ENCODE results near the gene ASPM.
"Not testable (repeated sequence)": the region's sequence is repeated elsewhere in the genome, so short reads cannot be mapped to it uniquely, and the experiment has no call there.

ASPM gene

DNA sequence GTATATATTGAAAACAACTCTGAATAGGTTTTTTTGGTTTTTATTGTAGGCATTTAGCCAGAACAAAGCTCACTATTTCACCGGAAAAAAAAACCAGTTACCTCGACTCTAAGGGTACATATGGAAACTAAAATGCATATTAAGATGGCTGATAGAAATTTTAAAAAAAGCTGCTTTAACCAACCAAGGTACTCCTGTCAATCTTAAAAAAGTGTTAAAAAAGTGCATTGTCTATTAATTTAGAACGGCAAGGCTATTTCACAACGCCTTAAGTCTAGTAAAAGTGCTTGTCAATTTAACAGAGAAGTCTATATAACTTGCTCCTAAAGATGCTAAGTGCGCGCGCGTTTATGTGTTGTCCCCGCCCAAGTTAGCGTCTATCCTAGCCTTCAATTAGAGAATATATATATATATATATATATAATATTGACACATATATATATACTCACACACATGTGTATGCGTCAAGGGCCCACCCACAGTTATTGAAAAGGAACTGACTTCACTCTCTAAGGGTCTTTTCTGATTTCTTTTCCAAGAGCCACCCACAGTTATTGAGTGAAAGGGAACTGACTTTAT, 934 bp downstream of the ASPM start:
- DNase-seq: no peak

DNA sequence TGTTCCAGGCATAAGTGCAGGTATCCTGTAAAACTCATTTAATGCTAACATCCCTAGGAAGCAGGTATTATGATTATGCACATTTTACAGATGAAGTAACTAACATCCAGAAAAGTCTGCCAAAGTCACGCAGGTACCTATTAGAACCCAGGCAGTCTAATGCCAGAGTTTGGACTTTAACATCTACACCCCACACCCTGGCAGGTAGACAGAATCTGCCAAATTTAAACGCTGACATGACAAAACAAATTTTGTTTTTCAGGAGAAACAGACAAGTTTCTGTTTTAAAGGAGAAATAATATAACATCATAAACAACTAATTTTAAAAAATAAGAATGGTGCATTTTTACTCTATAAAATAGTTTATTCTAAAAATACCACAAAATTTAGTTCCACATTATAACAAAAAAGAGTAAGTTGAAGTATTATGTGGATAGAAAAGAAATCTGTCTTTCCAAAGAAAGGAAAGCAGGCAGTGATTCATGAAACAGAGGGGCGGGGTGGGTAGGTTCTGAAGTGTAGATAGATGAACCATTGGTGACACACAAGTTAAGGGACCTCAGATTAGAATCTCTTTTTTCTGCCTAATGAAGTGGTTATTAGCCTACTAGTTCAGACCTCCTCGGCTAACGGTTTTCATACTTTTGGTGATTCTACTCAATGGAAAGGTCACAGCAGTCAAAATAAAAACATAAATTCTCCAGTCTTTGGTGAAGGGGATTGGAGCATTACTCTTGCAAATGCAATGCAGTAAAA, 1.7 kb downstream of the ASPM start:
- no peak for DNase-seq

DNA sequence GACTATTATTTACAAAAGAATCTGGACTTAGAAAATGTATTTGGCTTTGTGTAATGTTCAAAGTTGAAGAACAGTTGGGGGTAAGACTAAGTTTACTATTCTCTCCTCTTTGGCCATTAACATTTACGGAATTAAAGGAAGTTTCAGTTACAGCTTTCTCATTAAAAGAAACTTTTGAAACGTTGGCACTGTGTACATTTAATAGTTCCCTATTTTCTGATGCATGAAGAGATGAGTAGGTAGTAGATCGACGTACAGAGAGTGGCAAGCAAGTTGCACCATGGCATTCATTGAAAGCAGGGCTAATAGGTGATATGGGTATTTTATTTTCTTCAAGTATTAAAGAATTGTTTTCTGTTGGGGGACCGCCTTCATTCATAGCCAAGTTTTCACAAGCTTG, 3.2 kb downstream of the ASPM start:
- DNase-seq: no peak

DNA sequence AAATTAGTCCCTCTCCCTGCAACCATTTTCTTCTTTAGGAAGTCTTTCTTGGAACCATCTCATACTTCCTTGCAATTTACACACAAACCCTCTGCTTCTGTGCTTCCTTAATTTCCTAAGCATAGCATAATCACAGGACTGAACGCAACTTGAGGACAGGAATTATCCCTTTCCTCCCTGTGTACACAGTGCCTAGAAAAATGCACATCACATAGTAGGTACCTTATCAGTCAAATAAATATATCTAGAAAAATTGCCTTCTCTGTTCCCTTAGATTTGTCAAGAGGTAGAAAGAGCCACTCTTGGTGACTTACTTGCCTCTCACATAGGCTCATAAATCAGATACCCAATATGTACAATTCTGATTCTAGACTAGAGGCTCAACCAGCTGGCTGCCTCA, 4.9 kb downstream of the ASPM start:
- no peak for DNase-seq

DNA sequence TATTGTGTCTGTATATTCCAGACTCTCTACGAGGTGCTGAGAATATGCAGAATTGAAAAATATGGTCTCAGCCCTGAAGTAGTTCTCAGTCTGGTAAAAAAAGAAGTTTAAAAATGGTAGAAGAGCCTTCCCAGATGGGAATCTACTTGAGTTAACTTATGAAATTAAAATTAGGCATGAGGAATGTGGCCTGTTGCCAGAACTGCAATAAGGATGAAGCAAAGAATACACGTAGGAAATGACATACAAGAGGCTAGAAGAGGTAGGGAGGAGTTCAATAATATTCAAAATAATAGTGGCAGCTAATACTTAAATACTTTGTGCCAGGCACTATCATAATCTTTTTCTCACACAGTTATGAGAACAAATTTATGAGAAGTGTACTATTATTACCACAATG, 6.3 kb downstream of the ASPM start:
- DNase-seq: no peak

DNA sequence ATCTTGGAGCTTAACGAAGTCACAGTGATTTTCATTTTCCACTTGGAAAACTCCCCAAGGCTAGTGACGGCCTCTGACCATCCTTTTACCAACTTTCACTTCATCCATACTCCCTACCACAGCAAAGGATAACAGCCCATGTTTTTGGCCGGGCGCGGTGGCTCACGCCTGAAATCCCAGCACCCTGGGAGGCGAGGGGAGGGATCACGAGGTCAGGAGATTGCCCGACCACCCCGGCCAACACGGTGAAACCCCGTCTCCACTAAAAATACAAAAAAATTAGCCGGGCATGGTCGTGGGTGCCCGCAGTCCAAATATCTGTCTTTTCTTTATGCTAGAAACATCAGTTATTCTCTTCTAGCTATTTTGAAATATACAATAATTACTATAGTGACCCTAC, 7.3 kb downstream of the ASPM start:
- no peak for DNase-seq

DNA sequence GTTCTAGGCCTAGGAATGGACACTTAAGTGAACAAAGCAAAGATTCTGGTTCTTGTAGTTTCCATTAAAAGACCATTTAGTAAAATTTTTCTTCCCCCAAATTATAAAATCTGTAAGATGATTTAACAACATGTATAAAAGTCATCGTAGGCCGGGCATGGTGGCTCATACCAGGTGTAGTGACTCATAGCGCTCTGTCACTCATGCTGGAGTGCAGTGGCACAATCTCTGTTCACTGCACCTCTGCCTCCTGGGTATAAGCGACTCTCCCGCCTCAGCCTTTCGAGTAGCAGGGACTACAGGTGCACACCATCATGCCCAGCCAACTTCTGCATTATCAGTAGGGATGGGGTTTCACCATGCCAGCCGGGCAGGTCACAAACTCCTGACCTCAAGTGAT, 9.1 kb downstream of the ASPM start:
- no peak for DNase-seq

DNA sequence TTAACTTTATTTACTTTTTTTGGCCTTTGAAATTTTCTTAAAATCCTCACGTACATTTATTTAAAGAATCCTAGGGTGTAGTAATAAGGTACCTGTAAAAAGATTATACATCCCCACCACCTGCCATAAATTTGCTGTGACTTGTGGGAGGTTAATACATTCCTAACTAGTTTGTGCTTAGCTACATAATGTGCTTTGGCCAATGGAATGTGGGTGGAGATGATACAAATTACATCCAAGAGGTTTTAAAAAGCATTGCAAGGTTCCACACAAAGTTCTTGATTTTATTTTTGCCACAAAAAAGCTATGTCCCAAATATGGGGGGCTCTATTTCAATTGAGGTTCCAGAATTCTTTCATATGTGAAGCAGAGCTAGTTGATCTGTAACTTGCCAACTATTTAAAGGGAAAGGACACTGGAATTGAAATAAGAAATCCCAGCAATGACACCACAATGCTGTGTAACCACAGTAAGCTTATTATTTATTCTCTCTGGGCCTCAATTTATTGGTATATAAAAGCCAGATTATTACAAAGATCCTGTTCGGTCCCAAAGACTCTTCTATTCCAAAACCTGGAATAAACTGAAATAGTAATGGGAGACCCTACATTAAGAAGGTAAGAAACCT, 15.7 kb downstream of the ASPM start:
- DNase-seq: no peak

DNA sequence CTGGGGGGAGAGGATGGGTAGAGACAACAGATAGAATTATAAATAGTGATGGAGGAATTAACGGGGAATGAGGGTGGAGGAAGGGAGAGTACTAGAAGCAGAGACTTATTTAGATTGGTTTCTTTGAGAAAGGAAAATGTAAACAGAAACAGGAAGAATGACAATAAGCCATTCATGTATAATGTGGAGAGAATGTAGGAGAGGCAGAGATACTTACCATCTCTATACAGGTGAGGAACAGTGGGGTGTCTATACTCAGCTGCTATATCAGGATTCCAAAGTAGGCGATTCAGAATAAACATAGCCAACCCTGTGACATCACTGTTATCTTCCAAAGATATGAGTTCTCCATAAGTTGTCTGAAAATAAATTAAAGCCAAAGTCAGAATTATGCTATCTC, 16.8 kb downstream of the ASPM start:
- no peak for DNase-seq

DNA sequence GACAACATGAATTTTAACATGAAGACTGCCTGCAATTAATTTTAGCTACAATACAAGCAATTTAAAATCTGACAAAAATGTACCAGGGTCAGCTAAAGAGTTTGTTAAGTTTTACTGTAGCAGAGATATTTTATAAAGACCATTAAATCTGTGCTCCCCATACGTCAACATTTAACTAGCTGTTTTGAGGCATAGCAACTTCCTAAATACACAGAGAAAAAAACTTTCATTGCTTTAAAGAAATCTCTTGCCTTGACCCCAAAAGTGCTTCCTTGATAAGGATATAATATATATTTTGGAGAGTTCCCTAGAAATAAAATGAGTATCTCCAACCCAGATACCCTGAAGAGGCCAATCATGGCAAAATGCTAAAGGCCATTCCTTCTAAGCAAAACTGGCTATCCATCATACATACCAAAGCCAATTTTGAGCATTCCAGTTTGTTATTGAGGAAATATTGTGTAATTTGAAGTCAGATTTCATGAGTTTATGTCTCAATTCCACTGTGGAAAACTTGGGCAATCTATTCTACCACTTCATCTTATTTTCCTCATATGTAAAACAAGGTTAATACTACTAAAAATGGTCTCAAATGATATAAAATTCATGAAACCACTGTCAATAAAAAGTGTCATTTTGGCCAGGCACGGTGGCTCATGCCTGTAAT, 19.1 kb downstream of the ASPM start:
- DNase-seq: no peak

DNA sequence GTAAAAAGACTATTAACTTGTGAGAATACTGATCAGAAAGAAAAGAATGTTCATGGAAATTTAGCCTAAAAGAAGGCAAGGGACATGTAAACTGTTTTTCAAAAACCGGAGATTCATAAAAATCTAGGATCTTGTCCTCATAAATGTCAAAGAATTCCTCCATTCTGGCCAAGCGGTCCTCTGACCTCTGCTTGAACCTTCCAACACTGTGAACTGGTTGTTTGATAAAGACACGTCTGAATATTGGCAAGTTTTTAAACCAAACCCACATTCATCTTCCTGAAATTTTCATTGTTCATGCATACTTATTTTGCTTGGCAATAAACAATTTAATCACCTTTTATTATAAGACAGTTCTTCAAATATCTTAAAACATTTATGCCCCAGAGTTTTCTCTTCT, 19.8 kb downstream of the ASPM start:
- DNase-seq: no peak

DNA sequence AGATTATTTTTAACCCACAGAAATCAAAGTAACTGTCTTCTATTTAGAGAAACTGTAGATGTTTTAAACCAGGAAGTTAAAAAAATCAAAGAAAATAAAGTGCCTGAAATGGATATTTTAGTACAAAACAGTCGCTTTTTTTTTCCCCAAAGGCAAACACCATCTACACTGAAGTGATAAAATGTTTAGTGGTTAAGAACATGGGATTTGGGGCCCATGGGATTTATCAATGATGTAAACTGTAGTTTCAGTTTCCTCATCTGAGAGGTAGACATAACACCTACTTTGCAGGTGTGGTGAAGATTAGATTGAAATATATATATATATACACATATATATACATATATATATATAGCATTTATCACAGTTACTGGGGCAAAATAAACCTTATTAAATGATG, 22.1 kb downstream of the ASPM start:
- DNase-seq: no peak

DNA sequence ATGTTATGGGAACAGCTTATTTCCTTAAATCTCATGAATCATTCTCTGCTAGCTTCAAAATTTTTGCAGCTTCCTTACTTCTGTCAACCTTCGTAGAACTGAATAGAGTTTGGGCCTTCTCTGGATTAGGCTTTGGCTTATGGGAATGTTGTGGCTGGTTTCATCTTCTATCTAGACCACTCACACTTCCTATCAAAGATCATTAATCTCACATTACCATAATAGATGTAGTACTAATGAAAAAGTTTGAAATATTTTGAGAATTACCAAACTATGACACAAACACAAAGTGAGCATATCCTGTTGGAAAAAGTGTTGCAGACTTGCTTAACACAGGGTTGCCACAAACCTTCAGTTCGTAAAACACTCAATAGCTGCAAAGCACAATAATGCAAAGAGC, 30.3 kb downstream of the ASPM start:
- no peak for DNase-seq

DNA sequence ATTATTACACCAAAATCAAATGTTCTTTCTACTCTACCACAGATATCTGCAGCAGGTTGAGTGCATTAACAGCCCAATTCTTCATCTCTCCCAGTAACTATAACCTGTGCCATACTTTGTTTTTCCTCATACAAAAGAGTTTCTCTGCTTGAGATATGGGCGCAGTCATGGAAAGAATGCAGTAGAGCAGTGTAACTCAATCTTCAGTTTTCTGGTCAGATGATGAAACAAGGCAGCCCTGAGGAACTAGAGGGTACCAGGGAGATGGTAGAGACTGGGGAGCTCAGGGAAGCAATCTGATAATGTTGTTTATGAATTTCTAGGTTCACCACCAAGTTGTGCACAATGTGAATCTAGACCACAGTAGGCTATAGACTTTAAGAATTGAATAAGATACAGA, 39.6 kb downstream of the ASPM start:
- DNase-seq: no peak

DNA sequence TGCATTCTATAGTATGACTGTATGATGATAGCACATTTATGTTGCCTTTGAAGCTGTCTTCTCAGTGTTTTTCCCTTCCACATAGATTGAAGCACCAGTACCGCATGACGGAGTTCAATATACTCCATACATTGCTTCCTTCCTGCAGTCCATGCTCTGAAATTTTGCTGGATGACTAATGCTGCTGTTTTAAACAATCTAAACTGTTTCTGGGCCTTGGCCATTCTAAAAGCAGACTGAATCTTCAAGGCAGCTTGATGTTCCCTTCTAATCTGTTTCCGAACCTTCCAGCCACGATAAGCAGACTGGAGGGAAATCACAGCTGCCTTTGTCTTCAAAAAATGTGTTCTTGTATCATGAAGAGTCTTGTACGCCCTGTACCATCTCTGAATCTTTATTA, 43.2 kb downstream of the ASPM start:
- DNase-seq: no peak

DNA sequence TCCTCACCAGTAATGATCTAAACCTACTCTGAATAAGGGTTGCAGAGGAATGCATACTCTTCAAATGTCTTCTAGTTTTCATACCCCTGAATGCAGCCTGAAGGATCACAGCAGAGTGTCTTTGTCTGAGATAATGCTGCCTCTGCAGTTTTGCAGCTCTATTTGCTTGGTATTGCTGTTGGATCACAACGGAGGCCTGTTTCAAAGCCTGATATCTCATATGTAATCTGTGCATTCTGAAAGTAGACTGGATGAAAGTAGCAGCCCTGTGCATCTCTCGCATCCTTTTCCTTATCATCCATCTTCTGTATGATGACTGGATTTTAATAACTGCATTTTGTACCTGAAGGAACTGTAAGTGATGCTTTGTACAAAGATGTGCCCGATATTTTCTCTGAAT, 44.5 kb downstream of the ASPM start:
- peak in 2 of 56 donors; percentile 2 to 3 for DNase-seq

DNA sequence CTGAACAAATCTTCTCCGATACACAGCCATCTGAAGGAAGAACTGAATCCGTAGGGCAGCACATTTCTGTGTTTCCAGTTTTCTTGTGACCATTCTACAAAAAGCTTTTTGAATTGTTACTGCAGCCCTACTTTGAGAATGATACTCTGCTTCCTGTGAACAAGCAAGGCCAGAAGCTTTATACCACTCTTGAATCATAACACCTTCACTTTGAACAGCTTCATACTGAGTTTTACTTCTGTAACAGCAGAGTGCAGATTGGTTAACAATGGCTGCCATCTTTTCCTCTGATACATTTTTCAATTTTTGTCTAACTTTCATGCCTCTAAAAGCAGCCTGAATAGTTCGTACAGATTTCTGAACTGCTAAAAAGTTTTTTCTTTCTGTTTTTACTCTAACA, 45.8 kb downstream of the ASPM start:
- no peak for DNase-seq

DNA sequence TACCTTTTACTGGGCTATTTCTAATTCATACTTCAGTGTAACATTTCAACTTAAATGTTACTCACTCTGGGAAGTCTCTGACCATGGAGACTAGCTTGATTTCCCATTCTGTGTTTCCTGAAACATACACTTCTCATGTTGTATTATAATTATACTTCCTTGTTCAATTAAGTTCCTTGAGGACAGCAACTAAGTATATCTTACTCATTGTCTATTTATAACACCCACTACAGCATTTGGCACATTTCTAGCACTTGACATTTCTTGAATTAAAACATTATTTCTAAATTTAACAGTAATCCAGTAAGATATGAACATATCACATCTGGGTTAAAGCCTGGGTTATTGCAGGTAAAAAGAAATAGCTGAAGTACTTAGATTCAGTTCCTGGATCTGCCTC, 47.0 kb downstream of the ASPM start:
- no peak for DNase-seq

DNA sequence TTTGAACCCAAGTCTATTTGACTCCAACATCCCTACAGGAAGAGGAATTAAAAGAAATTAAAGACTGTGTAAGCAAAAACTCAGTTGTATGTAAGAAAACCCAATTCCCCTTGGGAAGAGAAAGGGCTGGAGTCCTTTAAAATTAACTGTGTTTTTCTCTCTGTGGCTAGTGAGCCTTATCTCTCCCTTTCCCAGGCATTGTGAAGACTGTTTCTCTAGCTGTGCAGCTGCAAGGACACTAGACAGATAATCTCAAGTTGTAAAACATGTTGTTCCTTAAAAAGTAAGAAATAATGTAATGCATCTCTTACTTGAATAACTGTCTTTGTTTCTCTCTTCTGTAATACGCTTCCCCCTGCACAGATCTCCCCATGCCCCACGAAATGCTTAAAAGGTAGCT, 49.5 kb downstream of the ASPM start:
- DNase-seq: not testable (repeated sequence)

DNA sequence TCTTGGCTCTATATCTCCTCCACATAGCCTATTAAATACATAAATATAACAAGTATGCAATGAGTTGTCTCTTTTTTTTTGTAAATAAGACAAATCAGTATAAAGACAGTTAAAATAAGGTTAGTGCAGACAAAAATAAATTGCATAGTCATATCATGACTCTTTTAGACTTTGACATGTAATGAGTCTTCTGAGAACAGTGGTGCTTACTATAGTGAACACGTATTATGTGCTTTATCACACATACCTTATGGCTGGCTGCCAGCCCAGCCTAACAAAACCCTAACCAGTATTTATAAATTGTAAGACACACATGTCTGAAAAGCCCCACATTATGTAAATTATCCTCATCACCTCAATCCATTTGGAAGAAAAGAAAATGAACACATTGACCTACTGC, 50.3 kb downstream of the ASPM start:
- no peak for DNase-seq

DNA sequence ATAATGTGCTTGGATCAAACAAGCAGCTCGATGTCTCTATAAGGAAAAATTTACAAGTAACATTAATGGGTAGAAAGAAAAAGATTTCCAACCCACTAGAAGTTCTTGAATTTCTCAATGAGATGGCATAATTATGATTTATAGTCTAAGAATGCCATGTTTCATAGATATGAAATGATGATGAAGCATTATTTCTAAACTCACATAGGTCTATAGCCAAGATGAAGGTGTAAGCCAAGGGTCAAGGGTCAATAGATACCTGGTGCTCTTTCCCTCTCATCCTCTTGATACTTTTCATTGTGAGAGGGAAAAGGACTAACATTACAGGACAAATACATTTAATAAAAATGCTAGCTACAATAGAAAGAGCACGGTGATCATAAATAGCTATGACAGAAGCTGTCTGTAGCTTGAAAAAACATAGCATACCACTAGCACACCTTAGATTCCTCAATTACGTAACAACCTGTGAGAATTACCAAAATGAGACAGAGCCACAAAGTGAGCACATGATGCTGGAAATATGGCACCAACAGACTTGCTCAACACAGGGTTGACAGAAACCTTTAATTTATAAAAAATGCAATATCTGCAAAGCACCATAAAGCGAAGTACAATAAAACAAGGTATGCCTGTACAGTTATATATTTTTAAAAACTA, 53.1 kb downstream of the ASPM start:
- no peak for DNase-seq

DNA sequence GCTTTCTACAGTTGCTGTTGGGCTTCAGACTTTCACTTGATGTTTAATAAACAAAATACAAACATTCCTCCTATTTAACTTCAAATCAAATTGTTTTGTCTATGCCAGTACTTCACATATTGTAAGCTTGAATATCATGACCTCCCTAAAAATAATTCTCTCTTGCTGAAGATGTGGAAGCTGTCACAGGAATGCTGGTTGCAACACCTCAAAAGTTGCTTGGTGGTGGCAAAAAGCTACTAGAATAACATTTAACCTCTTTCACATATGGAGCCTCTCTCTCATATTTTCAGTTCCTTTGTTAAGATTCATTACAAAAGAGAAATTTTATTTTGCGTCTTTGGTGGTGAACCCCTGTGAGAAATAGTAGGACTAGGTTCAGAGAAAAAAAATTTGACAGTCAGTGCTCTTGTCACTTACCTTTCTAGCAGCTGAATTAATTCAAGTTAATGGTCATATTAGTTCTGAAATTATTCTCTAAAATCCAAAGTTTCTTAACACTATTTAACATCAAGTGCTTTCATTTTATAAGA, 53.9 kb downstream of the ASPM start:
- no peak for DNase-seq
